ENCODE data around the gene SKIC2. TPM values are rescaled to one million over a fixed set of nuclear protein-coding genes. Genes with fewer than 3 reads are reported as not detected.

Gene SKIC2
- total and polyA plus RNA-seq, 7 donors = 22.1 to 73.4 (median 31.6) TPM

DNA sequence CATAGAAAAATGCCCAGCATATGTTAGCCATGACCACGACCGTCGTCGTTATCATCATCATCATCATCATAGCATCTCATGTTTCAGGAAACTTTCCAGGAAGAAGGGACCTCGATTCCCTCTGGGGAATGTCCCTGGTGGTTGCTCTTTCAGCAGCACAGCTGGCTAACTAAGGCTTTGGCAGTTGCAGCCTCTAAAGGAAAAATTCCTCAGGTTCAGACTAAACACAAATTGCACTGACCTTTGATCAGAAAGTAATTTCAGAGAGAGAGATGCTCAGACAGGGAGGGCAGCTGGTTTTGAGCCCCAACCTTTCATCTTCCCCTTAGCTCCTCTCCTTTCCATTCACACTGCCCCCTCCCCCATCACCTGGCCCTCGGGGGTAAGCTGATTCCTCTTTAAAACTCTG, 18.7 kb upstream of the SKIC2 start:
- no peaks in the 10 kb centered on the region for H3K27me3 ChIP-seq

DNA sequence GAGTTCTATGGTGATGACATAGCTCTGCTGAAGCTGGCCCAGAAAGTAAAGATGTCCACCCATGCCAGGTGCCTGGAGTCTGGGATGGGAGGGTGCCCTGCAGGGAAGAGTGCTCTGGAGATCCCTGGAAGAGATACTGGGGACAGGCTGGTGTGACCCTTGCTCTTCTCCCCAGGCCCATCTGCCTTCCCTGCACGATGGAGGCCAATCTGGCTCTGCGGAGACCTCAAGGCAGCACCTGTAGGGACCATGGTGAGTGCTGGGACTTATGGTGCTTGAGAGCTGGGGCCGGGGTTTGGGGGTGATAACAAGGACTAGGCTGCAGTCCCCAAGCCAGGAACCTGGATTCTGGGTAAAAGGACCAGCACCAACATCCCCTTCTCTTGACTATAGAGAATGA, 15.2 kb upstream of the SKIC2 start:
- no peak for DNase-seq
- WGBS, 2 donors = 85 to 90% methylated on average over 3 of the region's 3 CpGs
- H3K27me3 ChIP-seq = no peaks in the 10 kb centered on the region
- H3K36me3 ChIP-seq = no peaks in the 10 kb centered on the region
- intact Hi-C loops (cut with DNase I) = no loop called here
- no peak overlapping the region for H3K4me3 ChIP-seq
- H3K4me1 ChIP-seq = peaks cover 0 to 23% (median 20%) of the 10 kb centered on the region in 4 donors
- TF ChIP-seq, protein P1, sequence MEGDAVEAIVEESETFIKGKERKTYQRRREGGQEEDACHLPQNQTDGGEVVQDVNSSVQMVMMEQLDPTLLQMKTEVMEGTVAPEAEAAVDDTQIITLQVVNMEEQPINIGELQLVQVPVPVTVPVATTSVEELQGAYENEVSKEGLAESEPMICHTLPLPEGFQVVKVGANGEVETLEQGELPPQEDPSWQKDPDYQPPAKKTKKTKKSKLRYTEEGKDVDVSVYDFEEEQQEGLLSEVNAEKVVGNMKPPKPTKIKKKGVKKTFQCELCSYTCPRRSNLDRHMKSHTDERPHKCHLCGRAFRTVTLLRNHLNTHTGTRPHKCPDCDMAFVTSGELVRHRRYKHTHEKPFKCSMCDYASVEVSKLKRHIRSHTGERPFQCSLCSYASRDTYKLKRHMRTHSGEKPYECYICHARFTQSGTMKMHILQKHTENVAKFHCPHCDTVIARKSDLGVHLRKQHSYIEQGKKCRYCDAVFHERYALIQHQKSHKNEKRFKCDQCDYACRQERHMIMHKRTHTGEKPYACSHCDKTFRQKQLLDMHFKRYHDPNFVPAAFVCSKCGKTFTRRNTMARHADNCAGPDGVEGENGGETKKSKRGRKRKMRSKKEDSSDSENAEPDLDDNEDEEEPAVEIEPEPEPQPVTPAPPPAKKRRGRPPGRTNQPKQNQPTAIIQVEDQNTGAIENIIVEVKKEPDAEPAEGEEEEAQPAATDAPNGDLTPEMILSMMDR (IDR thresholded peaks at IDR 0.05) = no peak
- TF ChIP-seq POLR2A (IDR thresholded peaks at IDR 0.05) (no peak), POLR2AphosphoS5 (IDR thresholded peaks at IDR 0.05) (no peak), EP300 (IDR thresholded peaks at IDR 0.05) (no peak)
- H3K27ac ChIP-seq = no peak overlapping the region
- no peaks in the 10 kb centered on the region for H3K9me3 ChIP-seq

More for the DNA sequence above, 18.7 kb upstream of the SKIC2 start:
- Histone ChIP-seq H3K36me3 (no peaks in the 10 kb centered on the region), H3K4me3 (no peak overlapping the region), H3K4me1 (peaks cover 0 to 7% (median 6%) of the 10 kb centered on the region in 4 donors), H3K27ac (no peak overlapping the region), H3K9me3 (no peaks in the 10 kb centered on the region)
- WGBS, 2 donors = 2 to 10% methylated on average over 6 of the region's 6 CpGs
- intact Hi-C loops (cut with DNase I) = no loop called here
- TF ChIP-seq POLR2AphosphoS5 (IDR thresholded peaks at IDR 0.05) (no peak), EP300 (IDR thresholded peaks at IDR 0.05) (no peak), POLR2A (IDR thresholded peaks at IDR 0.05) (no peak)
- TF ChIP-seq, protein P1 (IDR thresholded peaks at IDR 0.05) = no peak
- DNase-seq = no peak

DNA sequence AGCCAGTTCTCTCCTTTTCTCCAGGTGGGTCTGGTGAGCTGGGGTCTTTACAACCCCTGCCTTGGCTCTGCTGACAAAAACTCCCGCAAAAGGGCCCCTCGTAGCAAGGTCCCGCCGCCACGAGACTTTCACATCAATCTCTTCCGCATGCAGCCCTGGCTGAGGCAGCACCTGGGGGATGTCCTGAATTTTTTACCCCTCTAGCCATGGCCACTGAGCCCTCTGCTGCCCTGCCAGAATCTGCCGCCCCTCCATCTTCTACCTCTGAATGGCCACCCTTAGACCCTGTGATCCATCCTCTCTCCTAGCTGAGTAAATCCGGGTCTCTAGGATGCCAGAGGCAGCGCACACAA, 13.8 kb upstream of the SKIC2 start:
- TF ChIP-seq POLR2AphosphoS5 (IDR thresholded peaks at IDR 0.05) (no peak), POLR2A (IDR thresholded peaks at IDR 0.05) (no peak), EP300 (IDR thresholded peaks at IDR 0.05) (no peak)
- TF ChIP-seq, protein P1 (IDR thresholded peaks at IDR 0.05) = no peak
- H3K4me3 ChIP-seq = peak overlapping the region in 3 of 4 donors; percentile 20 to 22 (median 22)
- DNase-seq = no peak
- H3K27me3 ChIP-seq = no peaks in the 10 kb centered on the region
- peak overlapping the region; percentile 79 to 83 (median 82) for H3K27ac ChIP-seq
- intact Hi-C loops (cut with DNase I) = no loop called here
- WGBS, 2 donors = 59 to 74% methylated on average over 9 of the region's 9 CpGs
- H3K4me1 ChIP-seq = peaks cover 0 to 23% (median 20%) of the 10 kb centered on the region in 4 donors
- no peaks in the 10 kb centered on the region for H3K36me3 ChIP-seq
- no peaks in the 10 kb centered on the region for H3K9me3 ChIP-seq

DNA sequence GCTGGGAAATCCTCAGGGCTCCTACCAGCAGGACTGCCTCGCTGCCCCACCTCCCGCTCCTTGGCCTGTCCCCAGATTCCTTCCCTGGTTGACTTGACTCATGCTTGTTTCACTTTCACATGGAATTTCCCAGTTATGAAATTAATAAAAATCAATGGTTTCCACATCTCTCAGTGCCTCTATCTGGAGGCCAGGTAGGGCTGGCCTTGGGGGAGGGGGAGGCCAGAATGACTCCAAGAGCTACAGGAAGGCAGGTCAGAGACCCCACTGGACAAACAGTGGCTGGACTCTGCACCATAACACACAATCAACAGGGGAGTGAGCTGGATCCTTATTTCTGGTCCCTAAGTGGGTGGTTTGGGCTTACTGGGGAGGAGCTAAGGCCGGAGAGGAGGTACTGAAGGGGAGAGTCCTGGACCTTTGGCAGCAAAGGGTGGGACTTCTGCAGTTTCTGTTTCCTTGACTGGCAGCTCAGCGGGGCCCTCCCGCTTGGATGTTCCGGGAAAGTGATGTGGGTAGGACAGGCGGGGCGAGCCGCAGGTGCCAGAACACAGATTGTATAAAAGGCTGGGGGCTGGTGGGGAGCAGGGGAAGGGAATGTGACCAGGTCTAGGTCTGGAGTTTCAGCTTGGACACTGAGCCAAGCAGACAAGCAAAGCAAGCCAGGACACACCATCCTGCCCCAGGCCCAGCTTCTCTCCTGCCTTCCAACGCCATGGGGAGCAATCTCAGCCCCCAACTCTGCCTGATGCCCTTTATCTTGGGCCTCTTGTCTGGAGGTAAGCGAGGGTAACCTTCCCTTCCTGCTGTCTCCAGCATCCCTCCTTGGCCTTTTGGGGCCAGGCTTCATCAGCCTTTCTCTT, 13.2 kb upstream of the SKIC2 start, which contains the start of gene CFB:
CFB (plus strand) TSS at position 589 of the 863 bp plus-strand sequence; CDS start at position 716, 127 bp downstream.
- WGBS, 2 donors = 10 to 38% methylated on average over 11 of the region's 11 CpGs
- Histone ChIP-seq H3K4me3 (peak within 1 kb of the TSS in 3 of 4 donors; percentile 20 to 22 (median 22)), H3K4me1 (peaks cover 0 to 23% (median 20%) of the 10 kb centered on the region in 4 donors), H3K27ac (peak within 1 kb of the TSS; percentile 79 to 83 (median 82)), H3K9me3 (no peaks in the 10 kb centered on the region), H3K27me3 (no peaks in the 10 kb centered on the region), H3K36me3 (no peaks in the 10 kb centered on the region)
- TF ChIP-seq, protein P1 (IDR thresholded peaks at IDR 0.05) = no peak
- peak in 3 of 4 donors; percentile 10 to 56 (median 39) for TF ChIP-seq POLR2AphosphoS5 (IDR thresholded peaks at IDR 0.05)
- intact Hi-C loops (cut with DNase I) = no loop called here
- DNase-seq = peak; percentile 93

Data from sigmoid colon (tissue), 7 donors.